K562 (cell line): ENCODE measurements around the gene ANKRD65. TPM values are rescaled to one million over a fixed set of nuclear protein-coding genes. Genes with fewer than 3 reads are reported as not detected.
A peak's percentile ranks its signal among the peaks of the same experiment; 100 is the strongest.

Experiments used
- CHD7 ChIP-seq: fragments of 200-600 bp; sonication (generic); IDR thresholded peaks from one replicate; pipeline ENCODE4 v1.6.1; 2012; ENCODE audit warnings: mild to moderate bottlenecking, low read depth, low read length, inconsistent platforms
- ETV5 ChIP-seq: sonication (generic); formaldehyde crosslinking; IDR thresholded peaks from 2 replicates; pipeline ENCODE4 v1.4.0; 2020; ENCODE audit warnings: low read depth, mild to moderate bottlenecking, missing genetic modification reagents
- MAZ ChIP-seq, 2 experiments: fragments of 450-650 bp in 1 of 2; sonication (generic) in 1 of 2; formaldehyde crosslinking; IDR thresholded peaks in 1 of 2; conservative IDR thresholded peaks in 1 of 2; 2 replicates each; pipeline versions ENCODE4 v1.4.0 to v1.5.0; 2020; ENCODE audit warnings: mild to moderate bottlenecking in 1 of 2, missing genetic modification reagents in 1 of 2
- PCBP1 ChIP-seq: fragments of 200-400 bp; formaldehyde crosslinking; IDR thresholded peaks from 2 replicates; pipeline ENCODE4 v1.6.1; 2018; ENCODE audit warnings: mild to moderate bottlenecking, low read depth, low read length; ENCODE audit not compliant: poor library complexity, severe bottlenecking
- ZBTB7A ChIP-seq: IDR thresholded peaks from 2 replicates; pipeline ENCODE4 v1.6.1; 2011; ENCODE audit warnings: low read depth, mild to moderate bottlenecking, low read length, moderate library complexity, borderline replicate concordance; ENCODE audit not compliant: control insufficient read depth
- polyA plus RNA-seq, 8 experiments: library from polyadenylated mRNA; depleted of rRNA in 4 of 8; stranded (reverse) in 5 of 8; unstranded in 3 of 8; fragments of >200 nt; fragmentation: Nextera tagmentation in 2 of 8; fragmentation: Illumina TruSeq in 1 of 8; extraction: Ambion mirVana in 2 of 8; extraction: Trizol in 1 of 8; gene quantifications; 2 replicates each; pipeline versions ENCODE4 v1.2.1 to v1.2.3, GENCODE V29; 2011 to 2014; ENCODE audit warnings: inconsistent platforms in 1 of 8, missing spikeins in 1 of 8
- total RNA-seq, 7 experiments: library from RNA; depleted of rRNA in 6 of 7; stranded (reverse); fragments of >200 nt in 6 of 7; fragmentation: Illumina TruSeq in 2 of 7; extraction: Trizol in 2 of 7; gene quantifications; 2 replicates each; pipeline versions ENCODE4 v1.2.1 to v1.2.3, GENCODE V29; 2011 to 2021; ENCODE audit warnings: low replicate concordance in 1 of 7

Gene ANKRD65
- total and polyA plus RNA-seq, 9 of the 15 experiments (the other 6 are each of a cell fraction or from before 2014, with no cell fraction given) = not detected

DNA sequence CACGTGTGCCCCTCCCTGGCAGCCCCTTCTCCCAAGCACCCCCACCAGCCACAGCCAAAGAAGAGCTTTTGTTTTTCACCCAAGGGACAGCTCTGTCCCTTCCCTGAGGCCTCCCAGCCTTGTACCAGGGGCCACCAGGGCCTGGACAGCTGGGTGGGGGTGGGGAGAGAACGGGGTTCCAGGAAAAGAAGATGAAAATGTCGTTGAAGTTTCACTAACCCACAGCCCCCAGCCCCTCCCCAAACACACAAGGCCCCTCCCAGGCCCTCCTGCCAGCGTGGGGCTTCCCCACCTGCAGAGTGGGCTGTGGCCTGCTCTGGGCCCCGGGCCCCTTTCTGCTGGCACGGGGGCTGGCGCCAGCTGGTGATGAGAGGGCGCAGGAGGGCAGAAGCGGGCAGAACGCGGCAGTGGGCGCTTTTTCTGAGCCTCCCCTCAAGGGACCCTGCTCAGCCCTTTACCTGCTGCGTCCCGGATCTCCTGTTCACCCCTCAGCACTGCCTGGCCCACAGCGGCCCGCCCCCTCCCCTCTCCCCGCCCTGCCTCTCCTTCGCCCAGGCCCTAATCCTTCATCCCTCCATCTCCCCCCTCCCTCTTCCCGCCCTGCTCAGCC is 5.5 kb upstream of the ANKRD65 start (continued):
- TF ChIP-seq CHD7 = no peak
- peak; percentile 22 for TF ChIP-seq PCBP1
- TF ChIP-seq ETV5 (CRISPR knock-in tag) = no peak
- peak; percentile 16; the same call in 1 of the 2 replicates for TF ChIP-seq ZBTB7A
- 0 out of 4 replicates have a peak, but pooled peaks of 1 of the 2 experiments have one; percentile 8 for TF ChIP-seq MAZ (CRISPR knock-in tag; conservative IDR thresholded peaks at IDR 0.05 in 1 of 2, IDR thresholded peaks at IDR 0.05 in 1 of 2)
